DND-41 (cell line): ENCODE results near the gene ETF1.

Source experiments
- ATAC-seq: fragments of 200-7000 bp; cut with Tn5 transposase; 3 replicates; pipeline ENCODE4 v1.9.1; 2021; ENCODE audit warnings: low read depth; ENCODE audit not compliant: insufficient read depth
- DNase-seq: peaks from one replicate; pipeline ENCODE4 v3.0.0-alpha.2; 2020
- H2AFZ ChIP-seq: 2 replicates; pipeline ENCODE4 v1.6.0; 2012; ENCODE audit warnings: low read depth, low read length
- H3K27ac ChIP-seq: 2 replicates; pipeline ENCODE4 v1.5.1; 2012; ENCODE audit warnings: low read length, inconsistent platforms
- H3K27me3 ChIP-seq: fragments of 200-600 bp; sonication (generic); 2 replicates; pipeline ENCODE4 v1.6.0; 2012; ENCODE audit warnings: low read length, mild to moderate bottlenecking, inconsistent platforms; ENCODE audit not compliant: insufficient read depth, poor library complexity
- H3K36me3 ChIP-seq: 2 replicates; pipeline ENCODE4 v1.5.1; 2012; ENCODE audit warnings: low read length, inconsistent platforms; ENCODE audit not compliant: insufficient read depth
- H3K4me1 ChIP-seq: 2 replicates; pipeline ENCODE4 v1.5.1; 2012; ENCODE audit warnings: mild to moderate bottlenecking, low read length; ENCODE audit not compliant: insufficient read depth
- H3K4me2 ChIP-seq: 2 replicates; pipeline ENCODE4 v1.6.0; 2012; ENCODE audit warnings: mild to moderate bottlenecking, moderate library complexity, low read length, inconsistent platforms; ENCODE audit not compliant: insufficient read depth
- H3K4me3 ChIP-seq, 2 experiments: fragments of 200-600 bp in 1 of 2; shearing (Covaris generic) in 1 of 2; 2 replicates each; pipeline ENCODE4 v1.5.1; 2012 to 2016; ENCODE audit warnings: inconsistent platforms in 2 of 2, low read length in 2 of 2, mild to moderate bottlenecking in 2 of 2, low read depth in 1 of 2, moderate library complexity in 1 of 2
- H3K79me2 ChIP-seq: 2 replicates; pipeline ENCODE4 v1.6.0; 2012; ENCODE audit warnings: low read length, inconsistent platforms; ENCODE audit not compliant: insufficient read depth
- H3K9ac ChIP-seq: 2 replicates; pipeline ENCODE4 v1.6.0; 2012; ENCODE audit warnings: low read depth, mild to moderate bottlenecking, inconsistent platforms, low read length, moderate library complexity
- H3K9me3 ChIP-seq: 2 replicates; pipeline ENCODE4 v1.5.1; 2012; ENCODE audit warnings: low read length, moderate library complexity, mild to moderate bottlenecking, inconsistent platforms; ENCODE audit not compliant: insufficient read depth, severe bottlenecking
- H4K20me1 ChIP-seq: 2 replicates; pipeline ENCODE4 v1.6.0; 2012; ENCODE audit warnings: low read length; ENCODE audit not compliant: insufficient read depth
- CTCF ChIP-seq: IDR thresholded peaks from 2 replicates; pipeline ENCODE4 v1.5.1; 2012; ENCODE audit warnings: borderline replicate concordance, low read length, moderate library complexity, mild to moderate bottlenecking; ENCODE audit not compliant: poor library complexity, severe bottlenecking; ENCODE audit errors: extremely low read depth
- EZH2 ChIP-seq: IDR thresholded peaks from 3 replicates; pipeline ENCODE4 v1.6.1; 2012; ENCODE audit warnings: borderline replicate concordance, low read depth, mild to moderate bottlenecking, moderate library complexity, low read length, inconsistent platforms; ENCODE audit not compliant: severe bottlenecking

The ETF1 gene

GRCh38 chr5:138583984-138584637, 41.1 kb upstream of the ETF1 start:
- ATAC-seq = no peak
- no peak overlapping the region for H2AFZ ChIP-seq
- DNase-seq = no peak
- no peak overlapping the region for H3K4me3 ChIP-seq
- no peak overlapping the region for H3K9ac ChIP-seq
- H3K27ac ChIP-seq = no peak overlapping the region
- no peaks in the 10 kb centered on the region for H3K36me3 ChIP-seq
- TF ChIP-seq CTCF (no peak), EZH2 (no peak)
- no peaks in the 10 kb centered on the region for H3K79me2 ChIP-seq
- H3K27me3 ChIP-seq = no peaks in the 10 kb centered on the region
- H3K9me3 ChIP-seq = no peaks in the 10 kb centered on the region
- H3K4me1 ChIP-seq = no peaks in the 10 kb centered on the region
- no peak overlapping the region for H3K4me2 ChIP-seq
- H4K20me1 ChIP-seq = no peaks in the 10 kb centered on the region

- DNase-seq = no peak
These were observed 39.9 kb upstream of the ETF1 start for GRCh38 chr5:138582959-138583358.

GRCh38 chr5:138580777-138581176, 37.7 kb upstream of the ETF1 start:
- H3K4me2 ChIP-seq = no peak overlapping the region
- no peak overlapping the region for H3K4me3 ChIP-seq
- no peaks in the 10 kb centered on the region; the same call in 1 of the 2 replicates for H3K36me3 ChIP-seq
- H3K9ac ChIP-seq = no peak overlapping the region
- no peak for DNase-seq
- H3K9me3 ChIP-seq = no peaks in the 10 kb centered on the region
- H3K79me2 ChIP-seq = no peaks in the 10 kb centered on the region
- H2AFZ ChIP-seq = no peak overlapping the region
- H3K4me1 ChIP-seq = peaks cover 8% of the 10 kb centered on the region
- H4K20me1 ChIP-seq = no peaks in the 10 kb centered on the region
- no peak overlapping the region for H3K27ac ChIP-seq
- no peak for TF ChIP-seq CTCF
- TF ChIP-seq EZH2 = no peak
- H3K27me3 ChIP-seq = no peaks in the 10 kb centered on the region
- no peak for ATAC-seq

More at GRCh38 chr5:138582959-138583358, 39.9 kb upstream of the ETF1 start:
- Histone ChIP-seq H3K4me2 (no peak overlapping the region), H4K20me1 (no peaks in the 10 kb centered on the region), H3K9me3 (no peaks in the 10 kb centered on the region), H3K27me3 (no peaks in the 10 kb centered on the region), H2AFZ (no peak overlapping the region), H3K36me3 (no peaks in the 10 kb centered on the region), H3K79me2 (no peaks in the 10 kb centered on the region), H3K9ac (no peak overlapping the region), H3K27ac (no peak overlapping the region), H3K4me1 (no peaks in the 10 kb centered on the region), H3K4me3 (no peak overlapping the region)
- no peak for ATAC-seq
- TF ChIP-seq CTCF (no peak), EZH2 (no peak)
